ENCODE data around the gene TRIO.

The TRIO gene

GRCh38 chr5:14258840-14259239, 115.7 kb downstream of the TRIO start:
- H3K9me3 ChIP-seq (ENCODE audit: control insufficient read depth, insufficient read depth, low read length), result no peaks in the 10 kb centered on the region
- no peak overlapping the region for H3K27ac ChIP-seq (ENCODE audit: low read depth, low read length)
- H3K4me2 ChIP-seq (ENCODE audit: low read length), result peak overlapping the region; percentile 59
- TF ChIP-seq CTCF (IDR thresholded peaks at IDR 0.05; ENCODE audit: low read depth, low read length, poor library complexity, severe bottlenecking) (no peak), EZH2phosphoT487 (IDR thresholded peaks at IDR 0.05; ENCODE audit: borderline replicate concordance, low read length) (no peak)
- H3K79me2 ChIP-seq (ENCODE audit: control insufficient read depth, low read length), result peaks cover 83% of the 10 kb centered on the region
- H3K4me3 ChIP-seq (ENCODE audit: low read length), result peak overlapping the region; percentile 39
- H3K27me3 ChIP-seq (ENCODE audit: control insufficient read depth, low read length), result no peaks in the 10 kb centered on the region
- peaks cover 4% of the 10 kb centered on the region; the same call in 1 of the 2 replicates for H3F3A ChIP-seq (ENCODE audit: control insufficient read depth, insufficient read depth)
- no peaks in the 10 kb centered on the region for H3K36me3 ChIP-seq (ENCODE audit: control insufficient read depth, low read length)
- peaks cover 58% of the 10 kb centered on the region for H3K4me1 ChIP-seq (ENCODE audit: control insufficient read depth, low read length)
- no peaks in the 10 kb centered on the region for H3K9me2 ChIP-seq (replicated peaks; ENCODE audit: control insufficient read depth, low read length)
- no peaks in the 10 kb centered on the region for H4K20me1 ChIP-seq (ENCODE audit: control insufficient read depth, insufficient read depth, low read depth, low read length)

GRCh38 chr5:14260637-14261036, 117.5 kb downstream of the TRIO start:
- Histone ChIP-seq H3K36me3 (ENCODE audit: control insufficient read depth, low read length) (no peaks in the 10 kb centered on the region), H3K9me3 (ENCODE audit: control insufficient read depth, insufficient read depth, low read length) (no peaks in the 10 kb centered on the region), H3K79me2 (ENCODE audit: control insufficient read depth, low read length) (peaks cover 86% of the 10 kb centered on the region), H3K4me1 (ENCODE audit: control insufficient read depth, low read length) (peaks cover 70% of the 10 kb centered on the region), H3K4me3 (ENCODE audit: low read length) (0 out of 2 replicates have a peak overlapping the region, but pooled peaks have one; percentile 13), H3K27me3 (ENCODE audit: control insufficient read depth, low read length) (no peaks in the 10 kb centered on the region), H3K9me2 (replicated peaks; ENCODE audit: control insufficient read depth, low read length) (no peaks in the 10 kb centered on the region), H3K27ac (ENCODE audit: low read depth, low read length) (no peak overlapping the region), H3K4me2 (ENCODE audit: low read length) (peak overlapping the region; percentile 59), H4K20me1 (ENCODE audit: control insufficient read depth, insufficient read depth, low read depth, low read length) (no peaks in the 10 kb centered on the region), H3F3A (ENCODE audit: control insufficient read depth, insufficient read depth) (peaks cover 4% of the 10 kb centered on the region; the same call in 1 of the 2 replicates)
- no peak for TF ChIP-seq EZH2phosphoT487 (IDR thresholded peaks at IDR 0.05; ENCODE audit: borderline replicate concordance, low read length)
- no peak for TF ChIP-seq CTCF (IDR thresholded peaks at IDR 0.05; ENCODE audit: low read depth, low read length, poor library complexity, severe bottlenecking)

- H3K4me2 ChIP-seq (ENCODE audit: low read length), result peak overlapping the region; percentile 53
- H3K4me3 ChIP-seq (ENCODE audit: low read length), result 0 out of 2 replicates have a peak overlapping the region, but pooled peaks have one; percentile 13
- H3K9me2 ChIP-seq (replicated peaks; ENCODE audit: control insufficient read depth, low read length), result no peaks in the 10 kb centered on the region
- no peaks in the 10 kb centered on the region for H3K9me3 ChIP-seq (ENCODE audit: control insufficient read depth, insufficient read depth, low read length)
- H3K27ac ChIP-seq (ENCODE audit: low read depth, low read length), result no peak overlapping the region
- no peaks in the 10 kb centered on the region for H3K36me3 ChIP-seq (ENCODE audit: control insufficient read depth, low read length)
- H3F3A ChIP-seq (ENCODE audit: control insufficient read depth, insufficient read depth), result peaks cover 4% of the 10 kb centered on the region; the same call in 1 of the 2 replicates
- H3K79me2 ChIP-seq (ENCODE audit: control insufficient read depth, low read length), result peaks cover 87% of the 10 kb centered on the region
- H3K4me1 ChIP-seq (ENCODE audit: control insufficient read depth, low read length), result peaks cover 70% of the 10 kb centered on the region
- TF ChIP-seq CTCF (IDR thresholded peaks at IDR 0.05; ENCODE audit: low read depth, low read length, poor library complexity, severe bottlenecking) (no peak), EZH2phosphoT487 (IDR thresholded peaks at IDR 0.05; ENCODE audit: borderline replicate concordance, low read length) (no peak)
- H3K27me3 ChIP-seq (ENCODE audit: control insufficient read depth, low read length), result no peaks in the 10 kb centered on the region
- H4K20me1 ChIP-seq (ENCODE audit: control insufficient read depth, insufficient read depth, low read depth, low read length), result no peaks in the 10 kb centered on the region
Observed at GRCh38 chr5:14261235-14261634, 118.1 kb downstream of the TRIO start.
